ENCODE measurements around the gene EXOSC5.

- TF ChIP-seq, protein P1, sequence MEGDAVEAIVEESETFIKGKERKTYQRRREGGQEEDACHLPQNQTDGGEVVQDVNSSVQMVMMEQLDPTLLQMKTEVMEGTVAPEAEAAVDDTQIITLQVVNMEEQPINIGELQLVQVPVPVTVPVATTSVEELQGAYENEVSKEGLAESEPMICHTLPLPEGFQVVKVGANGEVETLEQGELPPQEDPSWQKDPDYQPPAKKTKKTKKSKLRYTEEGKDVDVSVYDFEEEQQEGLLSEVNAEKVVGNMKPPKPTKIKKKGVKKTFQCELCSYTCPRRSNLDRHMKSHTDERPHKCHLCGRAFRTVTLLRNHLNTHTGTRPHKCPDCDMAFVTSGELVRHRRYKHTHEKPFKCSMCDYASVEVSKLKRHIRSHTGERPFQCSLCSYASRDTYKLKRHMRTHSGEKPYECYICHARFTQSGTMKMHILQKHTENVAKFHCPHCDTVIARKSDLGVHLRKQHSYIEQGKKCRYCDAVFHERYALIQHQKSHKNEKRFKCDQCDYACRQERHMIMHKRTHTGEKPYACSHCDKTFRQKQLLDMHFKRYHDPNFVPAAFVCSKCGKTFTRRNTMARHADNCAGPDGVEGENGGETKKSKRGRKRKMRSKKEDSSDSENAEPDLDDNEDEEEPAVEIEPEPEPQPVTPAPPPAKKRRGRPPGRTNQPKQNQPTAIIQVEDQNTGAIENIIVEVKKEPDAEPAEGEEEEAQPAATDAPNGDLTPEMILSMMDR (IDR thresholded peaks at IDR 0.05) = no peak
- no peak for TF ChIP-seq POLR2A (IDR thresholded peaks at IDR 0.05)
Observed at GRCh38 chr19:41422955-41423354, 25.8 kb upstream of the EXOSC5 start.
